DND-41 (cell line): ENCODE results near the gene SGTA.

Experiments used
- EZH2 ChIP-seq: IDR thresholded peaks from 3 replicates; pipeline ENCODE4 v1.6.1; 2012; ENCODE audit warnings: borderline replicate concordance, low read depth, mild to moderate bottlenecking, moderate library complexity, low read length, inconsistent platforms; ENCODE audit not compliant: severe bottlenecking
- TF ChIP-seq, protein P1 (sequence below): IDR thresholded peaks from 2 replicates; pipeline ENCODE4 v1.5.1; 2012; ENCODE audit warnings: borderline replicate concordance, low read length, moderate library complexity, mild to moderate bottlenecking; ENCODE audit not compliant: poor library complexity, severe bottlenecking; ENCODE audit errors: extremely low read depth

DNA sequence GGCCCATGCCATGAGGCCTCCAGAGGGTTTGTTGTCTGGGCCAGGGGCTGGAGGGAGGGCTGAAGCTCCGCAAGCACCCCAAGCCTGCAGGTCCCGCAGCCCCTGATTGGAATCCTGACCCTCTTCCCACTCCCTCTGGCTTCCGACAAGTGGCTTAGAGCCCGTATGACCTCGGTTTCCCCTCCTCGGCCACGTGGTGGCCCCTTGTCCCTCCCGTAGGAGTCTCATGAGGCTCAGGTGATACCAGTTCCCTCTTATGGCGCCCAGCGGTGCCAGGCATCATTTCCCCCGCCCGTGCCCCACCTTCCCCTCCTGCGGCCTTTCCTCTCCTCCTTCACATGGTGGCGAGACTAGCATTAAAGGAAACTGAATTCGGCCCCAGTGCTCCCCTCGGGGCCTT, 8.4 kb upstream of the SGTA start:
- TF ChIP-seq, protein P1, sequence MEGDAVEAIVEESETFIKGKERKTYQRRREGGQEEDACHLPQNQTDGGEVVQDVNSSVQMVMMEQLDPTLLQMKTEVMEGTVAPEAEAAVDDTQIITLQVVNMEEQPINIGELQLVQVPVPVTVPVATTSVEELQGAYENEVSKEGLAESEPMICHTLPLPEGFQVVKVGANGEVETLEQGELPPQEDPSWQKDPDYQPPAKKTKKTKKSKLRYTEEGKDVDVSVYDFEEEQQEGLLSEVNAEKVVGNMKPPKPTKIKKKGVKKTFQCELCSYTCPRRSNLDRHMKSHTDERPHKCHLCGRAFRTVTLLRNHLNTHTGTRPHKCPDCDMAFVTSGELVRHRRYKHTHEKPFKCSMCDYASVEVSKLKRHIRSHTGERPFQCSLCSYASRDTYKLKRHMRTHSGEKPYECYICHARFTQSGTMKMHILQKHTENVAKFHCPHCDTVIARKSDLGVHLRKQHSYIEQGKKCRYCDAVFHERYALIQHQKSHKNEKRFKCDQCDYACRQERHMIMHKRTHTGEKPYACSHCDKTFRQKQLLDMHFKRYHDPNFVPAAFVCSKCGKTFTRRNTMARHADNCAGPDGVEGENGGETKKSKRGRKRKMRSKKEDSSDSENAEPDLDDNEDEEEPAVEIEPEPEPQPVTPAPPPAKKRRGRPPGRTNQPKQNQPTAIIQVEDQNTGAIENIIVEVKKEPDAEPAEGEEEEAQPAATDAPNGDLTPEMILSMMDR: no peak
- no peak for TF ChIP-seq EZH2
